ENCODE data around the gene ZNF610. TPM values are rescaled to one million over a fixed set of nuclear protein-coding genes. Genes with fewer than 3 reads are reported as not detected.
"Not testable (repeated sequence)": the region's sequence is repeated elsewhere in the genome, so short reads cannot be mapped to it uniquely, and the experiment has no call there.

The ZNF610 gene
- total RNA-seq (2014; rRNA removed; shearing (Covaris generic)), result 0.47 TPM in 1 of 2 replicates, not detected in the other

GRCh38 chr19:52336117-52336790 is at the start of gene ZNF610:
Gene ZNF610, plus strand, starts transcription at chr19:52336243. Its CDS starts 12,930 bp downstream, at chr19:52349173.
- DNase-seq (ENCODE audit: low spot score), result peak; percentile 88
- in situ Hi-C loops (cut with HindIII; ENCODE audit: low sequenced_read_pairs), result no loop called here

GRCh38 chr19:52286256-52286655 is 49.8 kb upstream of the ZNF610 start:
- no peak for DNase-seq (ENCODE audit: low spot score)
- in situ Hi-C loops (cut with HindIII; ENCODE audit: low sequenced_read_pairs), result no loop called here

GRCh38 chr19:52291781-52292180 is 44.3 kb upstream of the ZNF610 start:
- DNase-seq (ENCODE audit: low spot score), result no peak
- in situ Hi-C loops (cut with HindIII; ENCODE audit: low sequenced_read_pairs), result no loop called here

- DNase-seq (ENCODE audit: low spot score); in situ Hi-C loops (cut with HindIII; ENCODE audit: low sequenced_read_pairs): not testable (repeated sequence)
Measured at GRCh38 chr19:52292946-52293345, 43.1 kb upstream of the ZNF610 start.

- DNase-seq (ENCODE audit: low spot score), result no peak
- in situ Hi-C loops (cut with HindIII; ENCODE audit: low sequenced_read_pairs), result no loop called here
Measured at GRCh38 chr19:52296400-52296772, 39.7 kb upstream of the ZNF610 start.

GRCh38 chr19:52296773-52297600 is 39.1 kb upstream of the ZNF610 start, which contains the start of gene ZNF480:
Gene ZNF480, plus strand, starts transcription at chr19:52297169. Its CDS starts 3,244 bp downstream, at chr19:52300413.
- in situ Hi-C loops (cut with HindIII; ENCODE audit: low sequenced_read_pairs), result no loop called here

GRCh38 chr19:52297601-52298364 is 38.3 kb upstream of the ZNF610 start:
- DNase-seq (ENCODE audit: low spot score), result no peak
- in situ Hi-C loops (cut with HindIII; ENCODE audit: low sequenced_read_pairs), result no loop called here

More at GRCh38 chr19:52296773-52297600, 39.1 kb upstream of the ZNF610 start, which contains the start of gene ZNF480:
- peak; percentile 88 for DNase-seq (ENCODE audit: low spot score)

- no peak for DNase-seq (ENCODE audit: low spot score)
- in situ Hi-C loops (cut with HindIII; ENCODE audit: low sequenced_read_pairs), result no loop called here
Measured at GRCh38 chr19:52307275-52307674, 28.8 kb upstream of the ZNF610 start.

- no peak for DNase-seq (ENCODE audit: low spot score)
- in situ Hi-C loops (cut with HindIII; ENCODE audit: low sequenced_read_pairs), result no loop called here
Measured at GRCh38 chr19:52322429-52322828, 13.6 kb upstream of the ZNF610 start.

- in situ Hi-C loops (cut with HindIII; ENCODE audit: low sequenced_read_pairs), result no loop called here
- DNase-seq (ENCODE audit: low spot score), result no peak
Measured at GRCh38 chr19:52331757-52332156, 4.3 kb upstream of the ZNF610 start.

GRCh38 chr19:52335768-52336116 is 301 bp upstream of the ZNF610 start:
- DNase-seq (ENCODE audit: low spot score), result no peak
- in situ Hi-C loops (cut with HindIII; ENCODE audit: low sequenced_read_pairs), result no loop called here

GRCh38 chr19:52336791-52337381 is 843 bp downstream of the ZNF610 start:
- DNase-seq (ENCODE audit: low spot score), result no peak
- in situ Hi-C loops (cut with HindIII; ENCODE audit: low sequenced_read_pairs), result no loop called here

GRCh38 chr19:52339022-52339421 is 3.0 kb downstream of the ZNF610 start:
- in situ Hi-C loops (cut with HindIII; ENCODE audit: low sequenced_read_pairs); DNase-seq (ENCODE audit: low spot score): not testable (repeated sequence)

GRCh38 chr19:52343548-52343947 is 7.5 kb downstream of the ZNF610 start:
- DNase-seq (ENCODE audit: low spot score), result peak; percentile 48
- in situ Hi-C loops (cut with HindIII; ENCODE audit: low sequenced_read_pairs), result no loop called here

GRCh38 chr19:52345162-52345561 is 9.1 kb downstream of the ZNF610 start:
- in situ Hi-C loops (cut with HindIII; ENCODE audit: low sequenced_read_pairs), result no loop called here
- no peak for DNase-seq (ENCODE audit: low spot score)

- no peak for DNase-seq (ENCODE audit: low spot score)
- in situ Hi-C loops (cut with HindIII; ENCODE audit: low sequenced_read_pairs), result no loop called here
Measured at GRCh38 chr19:52351512-52351911, 15.5 kb downstream of the ZNF610 start.

GRCh38 chr19:52366414-52366824 is 30.4 kb downstream of the ZNF610 start:
- no peak for DNase-seq (ENCODE audit: low spot score)
- in situ Hi-C loops (cut with HindIII; ENCODE audit: low sequenced_read_pairs), result no loop called here

GRCh38 chr19:52369559-52370340 is 33.7 kb downstream of the ZNF610 start, which contains the start of gene ZNF880:
Gene ZNF880, plus strand, starts transcription at chr19:52369923. Its CDS starts 43 bp downstream, at chr19:52369966.
- in situ Hi-C loops (cut with HindIII; ENCODE audit: low sequenced_read_pairs), result no loop called here
- DNase-seq (ENCODE audit: low spot score), result peak; percentile 92

Data from G401 (cell line).